ENCODE data around the gene GSN. TPM values are rescaled to one million over a fixed set of nuclear protein-coding genes. Genes with fewer than 3 reads are reported as not detected.
A peak's percentile ranks its signal among the peaks of the same experiment; 100 is the strongest.

The GSN gene
- total and polyA plus RNA-seq, 9 of the 15 experiments (the other 6 are each of a cell fraction or from before 2014, with no cell fraction given): 0.39 to 16.6 (median 8.2) TPM

DNA sequence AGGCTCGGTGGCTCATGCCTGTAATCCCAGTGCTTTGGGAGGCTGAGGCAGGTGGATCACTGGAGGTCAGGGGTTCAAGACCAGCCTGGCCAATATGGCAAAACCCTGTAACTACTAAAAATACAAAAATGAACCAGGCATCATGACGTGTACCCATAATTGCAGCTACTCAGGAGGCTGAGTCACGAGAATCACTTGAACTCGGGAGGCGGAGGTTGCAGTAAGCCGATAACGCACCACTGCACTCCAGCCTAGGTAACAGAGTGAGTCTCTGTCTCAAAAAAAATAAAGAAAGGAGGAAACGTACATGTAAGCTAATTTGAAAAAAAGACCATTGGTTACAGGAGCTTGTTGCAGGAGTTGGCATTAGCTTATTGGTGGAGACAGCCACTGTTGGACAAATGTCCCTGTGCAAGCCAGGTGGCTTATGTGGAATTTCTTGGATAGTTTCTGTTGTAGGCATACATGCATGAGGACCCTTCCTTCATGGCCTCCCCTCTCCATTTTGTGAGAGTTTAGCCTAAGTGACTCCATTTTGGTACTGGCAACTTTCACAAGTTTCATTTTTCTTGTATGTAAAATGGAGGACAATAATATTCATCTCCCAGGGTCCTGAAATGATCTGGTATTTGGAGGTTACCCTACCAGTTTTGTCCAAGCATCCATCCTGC is 49.5 kb upstream of the GSN start (continued):
- TF ChIP-seq, protein P1, sequence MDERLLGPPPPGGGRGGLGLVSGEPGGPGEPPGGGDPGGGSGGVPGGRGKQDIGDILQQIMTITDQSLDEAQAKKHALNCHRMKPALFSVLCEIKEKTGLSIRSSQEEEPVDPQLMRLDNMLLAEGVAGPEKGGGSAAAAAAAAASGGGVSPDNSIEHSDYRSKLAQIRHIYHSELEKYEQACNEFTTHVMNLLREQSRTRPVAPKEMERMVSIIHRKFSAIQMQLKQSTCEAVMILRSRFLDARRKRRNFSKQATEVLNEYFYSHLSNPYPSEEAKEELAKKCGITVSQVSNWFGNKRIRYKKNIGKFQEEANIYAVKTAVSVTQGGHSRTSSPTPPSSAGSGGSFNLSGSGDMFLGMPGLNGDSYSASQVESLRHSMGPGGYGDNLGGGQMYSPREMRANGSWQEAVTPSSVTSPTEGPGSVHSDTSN (CRISPR knock-in tag; IDR thresholded peaks at IDR 0.05; ENCODE audit: low read depth): no peak
- TF ChIP-seq, protein P1 (tag; conservative IDR thresholded peaks at IDR 0.05; ENCODE audit: low read depth): peak; percentile 46; the same call in 1 of the 2 replicates
- TF ChIP-seq NR2C2 (CRISPR knock-in tag; IDR thresholded peaks at IDR 0.05) (no peak), NR2C2 (tag; IDR thresholded peaks at IDR 0.05) (peak; percentile 65), RERE (CRISPR knock-in tag; IDR thresholded peaks at IDR 0.05; ENCODE audit: borderline replicate concordance) (no peak), CXXC5 (CRISPR knock-in tag; IDR thresholded peaks at IDR 0.05) (peak; percentile 66), ZNF79 (CRISPR knock-in tag; IDR thresholded peaks at IDR 0.05; ENCODE audit: low read depth) (peak; percentile 50; the same call in 1 of the 2 replicates), ID3 (CRISPR knock-in tag; IDR thresholded peaks at IDR 0.05) (0 out of 2 replicates have a peak, but pooled peaks have one; percentile 37), ID3 (tag; IDR thresholded peaks at IDR 0.05) (peak; percentile 82), NFE2 (IDR thresholded peaks at IDR 0.05; ENCODE audit: low read depth) (peak; percentile 38; the same call in 1 of the 2 replicates), HIVEP1 (CRISPR knock-in tag; IDR thresholded peaks at IDR 0.05) (peak; percentile 37; the same call in 1 of the 2 replicates), TFAM (CRISPR knock-in tag; conservative IDR thresholded peaks at IDR 0.05) (no peak), BHLHE40 (IDR thresholded peaks at IDR 0.05; ENCODE audit: low read length) (peak; percentile 66; the same call in 1 of the 2 replicates), HMG20A (CRISPR knock-in tag; conservative IDR thresholded peaks at IDR 0.05) (no peak), HDAC6 (IDR thresholded peaks at IDR 0.05; ENCODE audit: low read depth, low read length) (no peak)
- TF ChIP-seq, protein P2, sequence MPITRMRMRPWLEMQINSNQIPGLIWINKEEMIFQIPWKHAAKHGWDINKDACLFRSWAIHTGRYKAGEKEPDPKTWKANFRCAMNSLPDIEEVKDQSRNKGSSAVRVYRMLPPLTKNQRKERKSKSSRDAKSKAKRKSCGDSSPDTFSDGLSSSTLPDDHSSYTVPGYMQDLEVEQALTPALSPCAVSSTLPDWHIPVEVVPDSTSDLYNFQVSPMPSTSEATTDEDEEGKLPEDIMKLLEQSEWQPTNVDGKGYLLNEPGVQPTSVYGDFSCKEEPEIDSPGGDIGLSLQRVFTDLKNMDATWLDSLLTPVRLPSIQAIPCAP (CRISPR knock-in tag; IDR thresholded peaks at IDR 0.05; ENCODE audit: borderline replicate concordance): no peak
- TF ChIP-seq, protein P3, sequence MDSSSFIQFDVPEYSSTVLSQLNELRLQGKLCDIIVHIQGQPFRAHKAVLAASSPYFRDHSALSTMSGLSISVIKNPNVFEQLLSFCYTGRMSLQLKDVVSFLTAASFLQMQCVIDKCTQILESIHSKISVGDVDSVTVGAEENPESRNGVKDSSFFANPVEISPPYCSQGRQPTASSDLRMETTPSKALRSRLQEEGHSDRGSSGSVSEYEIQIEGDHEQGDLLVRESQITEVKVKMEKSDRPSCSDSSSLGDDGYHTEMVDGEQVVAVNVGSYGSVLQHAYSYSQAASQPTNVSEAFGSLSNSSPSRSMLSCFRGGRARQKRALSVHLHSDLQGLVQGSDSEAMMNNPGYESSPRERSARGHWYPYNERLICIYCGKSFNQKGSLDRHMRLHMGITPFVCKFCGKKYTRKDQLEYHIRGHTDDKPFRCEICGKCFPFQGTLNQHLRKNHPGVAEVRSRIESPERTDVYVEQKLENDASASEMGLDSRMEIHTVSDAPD (CRISPR knock-in tag; IDR thresholded peaks at IDR 0.05): peak; percentile 78; the same call in 1 of the 2 replicates

Data from K562 (cell line).